HCT116 (cell line): ENCODE measurements around the gene LKAAEAR1.

Experiments used
- EZH2 ChIP-seq: fragments of 200-600 bp; sonication (generic); IDR thresholded peaks from 2 replicates; pipeline ENCODE4 v1.6.1; 2017; ENCODE audit warnings: antibody characterized with exemption, mixed run types
- POLR2A ChIP-seq: IDR thresholded peaks from 2 replicates; pipeline ENCODE4 v1.7.0; 2011; ENCODE audit warnings: borderline replicate concordance; ENCODE audit not compliant: insufficient read depth, insufficient read length; ENCODE audit errors: extremely low read depth
- POLR2AphosphoS5 ChIP-seq: IDR thresholded peaks from 2 replicates; pipeline ENCODE4 v1.6.1; 2011; ENCODE audit warnings: mild to moderate bottlenecking, low read depth, low read length, moderate library complexity
- TF ChIP-seq, protein P1 (sequence below), 3 experiments: fragments of 200-600 bp in 1 of 3; sonication (generic) in 1 of 3; IDR thresholded peaks in 2 of 3; conservative IDR thresholded peaks in 1 of 3; 2 replicates each; pipeline ENCODE4 v1.5.1; 2012 to 2017; ENCODE audit warnings: low read depth in 2 of 3, low read length in 2 of 3, antibody characterized with exemption in 1 of 3, borderline replicate concordance in 1 of 3, control low read depth in 1 of 3, mild to moderate bottlenecking in 1 of 3, mixed read lengths in 1 of 3, mixed run types in 1 of 3, moderate library complexity in 1 of 3; ENCODE audit not compliant: insufficient read depth in 1 of 3
- TF ChIP-seq, protein P2 (sequence below): IDR thresholded peaks from 2 replicates; pipeline ENCODE4 v1.6.1; 2012

DNA sequence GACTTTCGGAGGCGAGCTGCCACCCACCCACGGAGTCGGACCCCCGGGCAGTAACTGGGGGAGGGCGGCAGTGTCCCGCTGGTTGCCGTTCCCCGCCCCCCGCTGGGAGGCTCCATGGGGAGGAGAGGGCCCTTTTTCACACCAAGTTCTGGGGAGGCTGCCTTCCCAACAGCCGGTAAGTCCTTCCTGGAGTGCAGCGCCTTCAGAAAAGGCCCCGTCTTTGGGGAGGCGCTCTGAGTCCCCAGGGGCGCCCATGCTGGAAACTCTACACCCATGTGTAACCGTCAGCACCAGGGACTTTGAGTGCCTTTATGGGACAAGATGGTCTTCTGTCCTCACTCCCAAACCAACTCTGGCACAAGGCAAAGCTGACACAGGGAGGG, 34.3 kb downstream of the LKAAEAR1 start:
- TF ChIP-seq, protein P1, sequence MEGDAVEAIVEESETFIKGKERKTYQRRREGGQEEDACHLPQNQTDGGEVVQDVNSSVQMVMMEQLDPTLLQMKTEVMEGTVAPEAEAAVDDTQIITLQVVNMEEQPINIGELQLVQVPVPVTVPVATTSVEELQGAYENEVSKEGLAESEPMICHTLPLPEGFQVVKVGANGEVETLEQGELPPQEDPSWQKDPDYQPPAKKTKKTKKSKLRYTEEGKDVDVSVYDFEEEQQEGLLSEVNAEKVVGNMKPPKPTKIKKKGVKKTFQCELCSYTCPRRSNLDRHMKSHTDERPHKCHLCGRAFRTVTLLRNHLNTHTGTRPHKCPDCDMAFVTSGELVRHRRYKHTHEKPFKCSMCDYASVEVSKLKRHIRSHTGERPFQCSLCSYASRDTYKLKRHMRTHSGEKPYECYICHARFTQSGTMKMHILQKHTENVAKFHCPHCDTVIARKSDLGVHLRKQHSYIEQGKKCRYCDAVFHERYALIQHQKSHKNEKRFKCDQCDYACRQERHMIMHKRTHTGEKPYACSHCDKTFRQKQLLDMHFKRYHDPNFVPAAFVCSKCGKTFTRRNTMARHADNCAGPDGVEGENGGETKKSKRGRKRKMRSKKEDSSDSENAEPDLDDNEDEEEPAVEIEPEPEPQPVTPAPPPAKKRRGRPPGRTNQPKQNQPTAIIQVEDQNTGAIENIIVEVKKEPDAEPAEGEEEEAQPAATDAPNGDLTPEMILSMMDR (IDR thresholded peaks at IDR 0.05 in 2 of 3, conservative IDR thresholded peaks at IDR 0.05 in 1 of 3; ENCODE audit: borderline replicate concordance in 1 of 3, insufficient read depth in 1 of 3, low read depth in 2 of 3, low read length in 2 of 3), result no peak
- no peak for TF ChIP-seq EZH2
- TF ChIP-seq, protein P2, sequence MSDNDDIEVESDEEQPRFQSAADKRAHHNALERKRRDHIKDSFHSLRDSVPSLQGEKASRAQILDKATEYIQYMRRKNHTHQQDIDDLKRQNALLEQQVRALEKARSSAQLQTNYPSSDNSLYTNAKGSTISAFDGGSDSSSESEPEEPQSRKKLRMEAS, result no peak
- TF ChIP-seq POLR2AphosphoS5, result no peak
- TF ChIP-seq POLR2A, result no peak
